ENCODE measurements around the gene FGFR4. TPM values are rescaled to one million over a fixed set of nuclear protein-coding genes. Genes with fewer than 3 reads are reported as not detected.

The FGFR4 gene
- total RNA-seq, 1 experiment from 2014 or later: 24.6 TPM

DNA sequence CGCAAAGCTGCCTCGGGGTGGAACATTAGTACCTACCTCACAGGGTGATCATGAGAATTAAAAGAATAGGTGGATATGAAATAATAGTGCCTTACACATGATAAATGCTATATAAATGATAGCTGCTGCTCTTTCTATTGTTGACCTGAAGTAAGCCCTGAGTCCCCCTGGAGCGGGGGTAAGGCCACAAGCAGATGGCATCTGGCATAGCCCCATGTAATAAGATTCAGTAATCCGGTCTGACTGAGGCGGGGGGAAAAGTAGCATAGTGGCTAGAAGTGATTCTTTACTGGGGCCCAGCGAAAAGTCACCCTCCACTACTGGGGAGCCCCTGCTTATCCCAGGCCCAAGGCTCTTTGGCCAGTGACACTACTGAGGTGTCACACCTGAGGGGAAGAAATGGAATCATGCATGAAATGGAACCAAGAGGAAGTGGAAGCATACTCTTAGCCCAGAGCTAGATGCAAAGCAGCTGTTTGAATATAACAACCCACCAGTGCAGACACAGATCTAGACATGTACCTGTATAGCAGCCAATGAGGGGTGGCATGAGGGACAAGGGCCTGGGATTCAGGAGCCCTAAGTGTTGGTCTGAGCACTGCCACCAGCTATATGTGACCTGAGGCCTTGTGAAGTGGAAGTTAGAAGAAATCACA lies 16.1 kb upstream of the FGFR4 start:
- Histone ChIP-seq H4K20me1 (ENCODE audit: low read length) (no peaks in the 10 kb centered on the region), H2AFZ (ENCODE audit: low read length) (no peak overlapping the region), H3K27ac (ENCODE audit: low read length) (no peak overlapping the region), H3K9me2 (replicated peaks; ENCODE audit: low read length) (no peaks in the 10 kb centered on the region), H3K9ac (ENCODE audit: low read length) (no peak overlapping the region), H3K79me2 (ENCODE audit: low read length) (no peaks in the 10 kb centered on the region), H3K4me3 (ENCODE audit: low read length) (no peak overlapping the region), H3K4me1 (ENCODE audit: insufficient read depth, low read length) (no peaks in the 10 kb centered on the region), H3K27me3 (ENCODE audit: low read length) (no peaks in the 10 kb centered on the region), H3K9me3 (ENCODE audit: low read length) (no peaks in the 10 kb centered on the region), H3K4me2 (ENCODE audit: low read length) (no peak overlapping the region), H3K36me3 (ENCODE audit: low read depth, low read length) (no peaks in the 10 kb centered on the region), H3F3A (ENCODE audit: low read length, unreplicated experiment) (no peaks in the 10 kb centered on the region)
- CTCF ChIA-PET: interaction anchor here (0.7 to 2.4 kb wide), 2 partner anchors 41 to 287 kb away, joined by 9 to 19 read pairs; partner anchors contain the start of gene RGS14
- no TSS peak for BruUV-seq (replicated peaks)
- POLR2A ChIA-PET (ENCODE audit: unreplicated experiment): no interaction called here
- intact Hi-C loops (cut with micrococcal nuclease): loop anchor here (1.0 kb wide), 1 partner anchor 42 kb away; no protein-coding TSS in a partner anchor
- TF ChIP-seq, protein P1, sequence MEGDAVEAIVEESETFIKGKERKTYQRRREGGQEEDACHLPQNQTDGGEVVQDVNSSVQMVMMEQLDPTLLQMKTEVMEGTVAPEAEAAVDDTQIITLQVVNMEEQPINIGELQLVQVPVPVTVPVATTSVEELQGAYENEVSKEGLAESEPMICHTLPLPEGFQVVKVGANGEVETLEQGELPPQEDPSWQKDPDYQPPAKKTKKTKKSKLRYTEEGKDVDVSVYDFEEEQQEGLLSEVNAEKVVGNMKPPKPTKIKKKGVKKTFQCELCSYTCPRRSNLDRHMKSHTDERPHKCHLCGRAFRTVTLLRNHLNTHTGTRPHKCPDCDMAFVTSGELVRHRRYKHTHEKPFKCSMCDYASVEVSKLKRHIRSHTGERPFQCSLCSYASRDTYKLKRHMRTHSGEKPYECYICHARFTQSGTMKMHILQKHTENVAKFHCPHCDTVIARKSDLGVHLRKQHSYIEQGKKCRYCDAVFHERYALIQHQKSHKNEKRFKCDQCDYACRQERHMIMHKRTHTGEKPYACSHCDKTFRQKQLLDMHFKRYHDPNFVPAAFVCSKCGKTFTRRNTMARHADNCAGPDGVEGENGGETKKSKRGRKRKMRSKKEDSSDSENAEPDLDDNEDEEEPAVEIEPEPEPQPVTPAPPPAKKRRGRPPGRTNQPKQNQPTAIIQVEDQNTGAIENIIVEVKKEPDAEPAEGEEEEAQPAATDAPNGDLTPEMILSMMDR (conservative IDR thresholded peaks at IDR 0.05; ENCODE audit: low read depth, low read length): no peak
- TF ChIP-seq EZH2 (IDR thresholded peaks at IDR 0.05; ENCODE audit: low read length, unreplicated experiment): no peak
- no peak for TF ChIP-seq EZH2phosphoT487 (IDR thresholded peaks at IDR 0.05; ENCODE audit: borderline replicate concordance, low read length)
- ATAC-seq (no peak), DNase-seq (no peak)

- ChIA-PET POLR2A (ENCODE audit: unreplicated experiment) (interaction anchor here (0.6 kb wide), 1 partner anchor 186 kb away, joined by 4 read pairs; no protein-coding TSS in a partner anchor), CTCF (interaction anchor here (0.6 to 2.4 kb wide), 9 partner anchors 11 to 551 kb away, joined by 3 to 19 read pairs (median 8); partner anchors contain the start of gene FGFR4)
- Histone ChIP-seq H4K20me1 (ENCODE audit: low read length) (no peaks in the 10 kb centered on the region), H2AFZ (ENCODE audit: low read length) (no peak overlapping the region), H3K9me2 (replicated peaks; ENCODE audit: low read length) (no peaks in the 10 kb centered on the region), H3K79me2 (ENCODE audit: low read length) (no peaks in the 10 kb centered on the region), H3K4me3 (ENCODE audit: low read length) (no peak overlapping the region), H3F3A (ENCODE audit: low read length, unreplicated experiment) (no peaks in the 10 kb centered on the region), H3K9ac (ENCODE audit: low read length) (no peak overlapping the region), H3K4me2 (ENCODE audit: low read length) (no peak overlapping the region), H3K36me3 (ENCODE audit: low read depth, low read length) (no peaks in the 10 kb centered on the region), H3K4me1 (ENCODE audit: insufficient read depth, low read length) (no peaks in the 10 kb centered on the region), H3K27me3 (ENCODE audit: low read length) (no peaks in the 10 kb centered on the region), H3K27ac (ENCODE audit: low read length) (no peak overlapping the region), H3K9me3 (ENCODE audit: low read length) (no peaks in the 10 kb centered on the region)
- no TSS peak for BruUV-seq (replicated peaks)
- ATAC-seq (peak; percentile 97), DNase-seq (peak; percentile 96)
- TF ChIP-seq EZH2phosphoT487 (IDR thresholded peaks at IDR 0.05; ENCODE audit: borderline replicate concordance, low read length) (no peak), EZH2 (IDR thresholded peaks at IDR 0.05; ENCODE audit: low read length, unreplicated experiment) (no peak)
- TF ChIP-seq, protein P1 (conservative IDR thresholded peaks at IDR 0.05; ENCODE audit: low read depth, low read length): peak; percentile 96
- intact Hi-C loops (cut with micrococcal nuclease): loop anchor here (1.0 kb wide), 1 partner anchor 40 kb away; no protein-coding TSS in a partner anchor
Observed at GRCh38 chr5:177071666-177072385, 14.9 kb upstream of the FGFR4 start.
